AG09319 (cell line): ENCODE measurements around the gene ACTL7B.

Experiments
- DNase-seq: peaks from one replicate; pipeline ENCODE4 v3.0.0-alpha.2; 2010; ENCODE audit warnings: low read depth; ENCODE audit errors: extremely low read depth
- CTCF ChIP-seq: IDR thresholded peaks from 2 replicates; pipeline ENCODE4 v1.5.1; 2011; ENCODE audit warnings: low read depth, mild to moderate bottlenecking, inconsistent platforms, low read length, moderate library complexity

ACTL7B gene

DNA sequence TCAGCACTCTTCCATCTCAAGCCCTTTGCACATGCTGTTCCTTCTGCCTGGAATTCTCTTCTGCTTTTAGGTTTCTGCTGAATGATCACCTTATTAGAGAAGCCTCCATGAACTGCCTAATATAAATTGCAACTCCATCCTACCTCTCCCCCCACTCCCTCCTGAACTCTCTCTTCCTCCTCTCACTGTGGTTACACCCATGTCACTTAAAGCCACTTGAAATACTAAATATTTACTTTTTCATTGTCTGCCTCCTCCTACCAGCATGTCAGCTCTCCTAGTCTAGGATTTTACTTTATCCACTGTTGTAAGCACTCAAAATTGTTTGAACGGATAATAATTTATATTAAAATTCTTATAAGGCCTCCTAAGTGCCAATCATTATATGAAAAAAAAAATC, 43.8 kb downstream of the ACTL7B start:
- DNase-seq: no peak

DNA sequence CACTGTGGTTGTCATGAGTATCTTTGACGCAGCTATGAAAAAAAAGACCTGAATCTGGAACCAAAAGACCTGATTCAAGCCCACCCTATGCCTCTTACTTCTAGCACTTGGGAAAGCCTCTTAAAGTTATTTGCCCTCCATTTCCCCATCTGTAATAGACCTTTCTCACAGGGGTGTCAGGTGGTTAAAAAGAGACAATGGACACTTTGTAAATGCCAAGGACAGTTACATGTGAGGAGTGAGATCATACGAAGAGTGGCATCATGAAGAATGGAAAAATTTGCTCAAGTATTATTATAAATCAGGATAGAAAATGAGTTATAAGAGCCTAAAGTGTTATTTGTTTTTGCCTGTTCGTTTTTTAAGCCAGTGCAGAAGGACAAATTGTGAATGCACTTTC, 46.5 kb downstream of the ACTL7B start:
- DNase-seq: no peak
- no peak for TF ChIP-seq CTCF

More for the DNA sequence above, 43.8 kb downstream of the ACTL7B start:
- TF ChIP-seq CTCF: no peak
